NCI-H526 (cell line): ENCODE data around the gene ESPNL.

ENCODE experiments used
- DNase-seq, 2 experiments: peaks; one replicate each; lab custom pipeline; 2025; lab: John Stamatoyannopoulos, UW

ESPNL gene

DNA sequence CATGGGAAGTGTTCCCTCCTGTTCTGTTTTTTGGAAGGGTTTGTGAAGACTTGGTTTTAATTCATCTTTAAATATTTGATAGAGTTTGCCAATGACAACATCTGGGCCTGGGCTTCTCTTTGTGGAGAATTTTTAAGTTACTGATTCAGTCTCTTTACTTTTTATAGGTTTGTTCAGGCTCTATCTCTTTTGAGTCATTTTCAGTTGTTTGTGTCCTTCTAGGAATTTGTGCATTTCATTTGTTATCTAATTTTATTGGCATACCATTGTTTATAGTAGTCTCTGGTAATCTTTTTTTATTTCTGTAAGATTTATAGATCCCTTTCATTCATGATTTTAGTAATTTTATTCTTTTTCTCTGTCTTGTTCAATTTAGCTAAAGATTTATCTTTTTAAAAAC lies 24.7 kb upstream of the ESPNL start:
- no peak for DNase-seq

DNA sequence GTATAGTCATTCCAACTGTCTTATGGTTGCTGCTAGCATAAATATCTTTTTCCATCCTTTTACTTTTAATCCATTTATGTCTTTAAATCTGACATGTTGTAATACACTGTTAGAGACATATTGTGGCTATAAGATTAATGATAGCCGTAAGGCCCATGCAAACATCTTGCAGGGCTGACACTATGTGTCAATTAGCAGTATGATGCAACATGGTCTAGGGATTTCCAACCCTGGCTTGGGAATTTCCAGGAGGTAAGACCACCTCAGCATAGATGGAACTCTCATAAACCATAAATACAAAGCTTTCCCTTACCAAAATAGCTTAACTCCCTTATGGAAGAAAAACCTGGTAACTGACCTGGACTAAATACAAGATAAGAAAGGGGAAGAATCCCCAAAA lies 22.8 kb upstream of the ESPNL start:
- DNase-seq: no peak

DNA sequence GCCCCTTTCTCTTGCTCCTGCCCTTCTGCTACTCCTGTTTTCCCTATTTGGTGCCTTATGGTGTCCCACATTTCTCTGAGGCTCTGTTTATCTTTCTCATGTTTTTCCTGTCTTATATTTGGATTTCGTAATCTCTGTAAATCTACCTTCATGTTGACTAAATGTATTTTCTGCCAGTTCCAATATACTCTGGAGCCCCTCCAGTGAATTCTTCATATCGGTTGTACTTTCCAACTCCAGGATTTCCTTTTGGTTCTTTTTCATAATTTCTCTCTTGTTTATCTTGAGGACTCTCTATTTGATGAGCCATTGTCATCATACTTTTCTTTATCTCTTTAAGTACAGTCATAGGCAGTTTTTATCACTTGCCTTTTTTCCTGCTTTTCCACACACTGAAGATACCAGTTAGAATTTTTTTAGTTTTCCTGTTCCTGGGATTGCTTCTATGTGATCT lies 20.2 kb upstream of the ESPNL start:
- DNase-seq: no peak

DNA sequence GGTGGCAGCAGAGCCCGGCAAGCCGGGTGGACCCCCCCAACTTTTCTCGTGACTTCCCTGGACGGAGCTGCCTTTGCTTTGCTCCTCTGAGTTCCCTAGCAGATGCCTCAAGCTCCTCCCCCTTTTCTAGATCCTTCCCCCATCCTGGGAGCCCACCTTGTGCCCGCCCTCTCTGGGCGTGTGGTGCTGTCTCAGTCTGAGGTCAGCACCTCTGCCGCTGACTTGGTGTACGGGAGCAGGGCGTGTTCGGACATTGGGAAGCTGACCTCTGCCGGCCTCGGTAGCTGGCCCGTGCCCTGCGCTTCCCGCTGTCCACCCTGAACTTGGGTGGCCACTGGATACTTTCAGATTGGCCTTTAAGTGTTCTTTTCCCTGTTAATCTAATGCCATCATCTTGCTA lies 19.6 kb upstream of the ESPNL start:
- no peak for DNase-seq

DNA sequence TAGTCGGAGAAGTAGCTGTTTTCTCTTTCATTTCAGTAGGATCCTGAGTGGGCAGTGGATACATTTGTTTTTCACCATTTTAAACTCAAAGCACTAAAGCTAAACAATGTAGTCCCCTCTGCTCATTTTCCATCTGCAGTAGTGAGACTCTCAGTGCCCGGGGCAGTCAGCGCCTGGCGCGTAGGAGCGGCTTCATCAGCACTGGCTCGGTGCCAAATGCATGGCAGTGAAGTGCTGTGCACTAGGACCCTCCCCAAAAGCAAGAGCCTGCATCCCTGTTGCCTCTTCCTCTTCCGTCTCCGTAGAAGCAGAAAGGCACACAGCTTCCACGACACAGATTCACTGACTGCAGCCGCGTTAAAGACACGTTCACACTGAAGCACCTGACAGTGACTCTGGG lies 19.0 kb upstream of the ESPNL start:
- DNase-seq: no peak

DNA sequence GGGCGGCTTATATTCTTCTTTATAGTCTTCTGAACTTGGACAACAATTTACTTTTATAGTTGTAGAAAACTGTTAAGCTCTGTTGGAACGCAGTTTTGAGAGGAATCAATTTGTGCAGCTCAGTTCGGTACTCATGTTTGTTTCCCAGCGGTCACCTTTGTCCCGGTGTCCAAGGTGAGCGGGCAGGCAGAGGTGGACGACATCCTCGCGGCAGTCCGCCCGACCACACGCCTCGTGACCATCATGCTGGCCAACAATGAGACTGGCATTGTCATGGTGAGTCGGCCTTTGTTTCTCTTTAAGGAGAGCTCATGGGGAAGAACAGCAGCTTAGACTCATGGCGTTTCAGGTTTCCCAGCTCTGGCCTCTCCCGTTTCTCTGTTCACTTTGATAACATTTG lies 18.6 kb upstream of the ESPNL start:
- DNase-seq: no peak

DNA sequence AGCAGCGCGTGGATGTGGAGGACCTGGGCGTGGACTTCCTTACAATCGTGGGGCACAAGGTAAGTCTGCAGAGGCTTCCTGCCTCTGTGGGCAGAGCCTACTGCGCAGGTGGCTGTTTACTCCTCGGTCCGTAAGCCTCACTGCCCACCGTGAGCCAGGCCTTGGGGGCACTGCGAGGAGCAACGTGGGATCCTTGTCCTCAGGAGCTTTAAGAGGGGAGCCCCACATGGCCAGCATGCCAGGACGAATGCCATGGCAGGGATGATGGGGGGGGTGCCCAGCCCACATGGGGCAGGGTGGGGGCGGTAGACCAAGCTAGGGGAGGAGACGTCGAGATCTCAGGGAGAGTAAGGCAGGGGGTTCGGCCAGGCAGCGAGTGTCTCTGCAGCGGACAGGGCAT lies 18.0 kb upstream of the ESPNL start:
- no peak for DNase-seq

DNA sequence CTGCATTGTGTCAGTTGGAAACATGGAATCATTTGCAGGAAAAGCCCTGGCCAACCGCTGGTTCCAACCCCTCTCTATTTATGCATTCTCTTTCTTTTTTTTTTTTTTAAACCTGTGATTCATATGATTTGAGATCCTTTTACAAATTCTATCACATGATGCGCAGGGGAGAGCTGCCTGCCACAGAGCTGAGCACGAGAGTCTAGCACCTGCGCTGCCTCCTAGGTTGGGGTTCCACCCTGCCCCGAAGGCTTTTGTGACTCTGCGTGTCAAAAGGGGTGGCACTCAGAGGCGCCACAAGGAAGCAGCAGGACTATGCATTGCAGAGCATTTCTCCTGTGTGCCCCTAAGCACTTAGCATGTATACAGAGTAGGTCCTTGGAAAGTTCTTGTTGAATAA lies 17.3 kb upstream of the ESPNL start:
- no peak for DNase-seq

DNA sequence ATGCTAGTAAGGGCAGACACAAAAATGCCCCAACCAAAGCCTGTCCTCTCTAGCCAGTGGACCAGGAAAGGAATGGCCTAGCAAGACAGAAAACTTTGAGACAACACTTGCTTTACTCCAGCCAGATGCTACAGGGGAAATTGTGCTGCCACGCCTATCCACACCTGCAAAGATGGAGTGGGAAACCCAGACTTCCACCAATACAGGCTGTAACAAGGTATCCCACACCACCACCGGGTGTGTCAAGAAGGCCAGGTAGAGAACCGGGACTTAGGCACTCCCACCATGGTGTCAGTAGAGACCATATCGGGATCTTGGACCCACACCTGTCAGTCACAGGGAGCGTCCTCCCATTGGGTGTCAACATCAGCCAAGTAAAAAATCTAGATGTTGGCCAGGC lies 16.2 kb upstream of the ESPNL start:
- DNase-seq: no peak

DNA sequence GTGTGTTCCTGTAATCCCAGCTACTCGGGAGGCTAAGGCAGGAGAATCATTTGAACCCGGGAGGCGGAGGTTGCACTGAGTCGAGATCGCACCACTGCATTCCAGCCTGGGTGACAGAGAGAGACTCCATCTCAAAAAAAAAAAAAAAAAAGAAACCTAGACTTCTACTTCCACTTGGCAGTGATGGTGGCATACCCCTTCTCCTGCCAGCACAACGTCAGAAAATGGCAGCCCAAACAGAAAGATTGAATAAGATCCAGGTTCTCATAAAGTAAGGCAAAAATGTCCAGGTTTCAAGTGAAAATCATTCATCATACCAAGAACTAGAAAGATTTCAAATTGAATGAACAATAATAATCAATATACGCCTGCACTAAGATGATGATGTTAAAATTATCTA lies 15.4 kb upstream of the ESPNL start:
- DNase-seq: no peak

DNA sequence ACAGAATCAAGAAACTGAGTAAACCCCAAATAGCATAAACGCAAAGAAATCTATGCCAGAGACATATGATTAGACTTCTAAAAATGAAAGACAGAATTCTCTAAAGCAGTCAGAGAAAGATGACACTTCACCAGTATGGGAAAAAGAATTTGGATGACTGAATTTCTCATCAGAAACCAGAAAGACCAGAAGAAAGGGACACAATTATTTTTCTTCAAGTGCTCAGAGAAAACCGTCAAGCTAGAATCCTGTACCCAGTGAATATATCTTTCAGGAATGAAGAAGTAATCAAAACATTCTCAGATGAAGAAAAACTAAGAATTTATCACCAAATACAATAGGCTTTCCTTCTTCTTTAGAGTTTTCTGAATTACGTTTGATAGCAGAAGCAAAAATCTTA lies 14.2 kb upstream of the ESPNL start:
- DNase-seq: no peak

DNA sequence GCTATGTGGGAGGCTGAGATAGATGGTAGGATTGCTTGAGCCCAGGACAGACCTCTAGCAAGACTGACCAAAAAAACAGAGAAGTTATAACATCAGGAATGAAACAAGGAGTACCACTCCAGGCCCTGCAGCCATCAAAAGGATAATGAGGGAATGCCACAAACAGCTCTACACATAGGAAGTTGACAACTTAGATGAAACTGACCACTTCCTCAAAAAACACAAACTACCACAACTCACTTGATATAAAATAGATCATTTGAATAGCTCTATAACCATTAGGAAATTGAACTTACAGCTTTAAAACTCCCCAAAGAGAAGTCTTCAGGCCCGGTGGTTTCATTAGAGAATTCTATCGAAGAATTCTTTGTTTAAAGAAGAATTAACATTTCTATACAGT lies 12.9 kb upstream of the ESPNL start:
- no peak for DNase-seq

DNA sequence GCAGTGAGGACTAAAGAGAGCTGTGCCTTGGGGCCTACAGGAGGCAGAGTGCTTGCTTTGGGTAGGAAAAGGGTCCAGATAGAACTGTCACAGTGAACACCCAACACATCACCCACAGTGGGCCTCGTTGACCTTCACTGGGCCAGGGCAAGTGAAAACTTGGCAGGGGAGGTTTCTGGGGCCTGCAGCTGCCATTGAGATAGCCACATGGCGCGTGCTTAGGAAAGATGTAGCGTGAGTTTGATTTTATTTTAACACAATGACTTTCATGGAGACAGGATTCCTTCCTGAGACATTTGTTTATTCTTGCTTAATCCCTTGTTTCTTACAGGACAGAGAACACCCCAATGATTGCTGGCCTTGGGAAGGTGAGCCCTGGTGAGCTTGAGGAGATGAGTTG lies 9.3 kb upstream of the ESPNL start:
- DNase-seq: no peak

DNA sequence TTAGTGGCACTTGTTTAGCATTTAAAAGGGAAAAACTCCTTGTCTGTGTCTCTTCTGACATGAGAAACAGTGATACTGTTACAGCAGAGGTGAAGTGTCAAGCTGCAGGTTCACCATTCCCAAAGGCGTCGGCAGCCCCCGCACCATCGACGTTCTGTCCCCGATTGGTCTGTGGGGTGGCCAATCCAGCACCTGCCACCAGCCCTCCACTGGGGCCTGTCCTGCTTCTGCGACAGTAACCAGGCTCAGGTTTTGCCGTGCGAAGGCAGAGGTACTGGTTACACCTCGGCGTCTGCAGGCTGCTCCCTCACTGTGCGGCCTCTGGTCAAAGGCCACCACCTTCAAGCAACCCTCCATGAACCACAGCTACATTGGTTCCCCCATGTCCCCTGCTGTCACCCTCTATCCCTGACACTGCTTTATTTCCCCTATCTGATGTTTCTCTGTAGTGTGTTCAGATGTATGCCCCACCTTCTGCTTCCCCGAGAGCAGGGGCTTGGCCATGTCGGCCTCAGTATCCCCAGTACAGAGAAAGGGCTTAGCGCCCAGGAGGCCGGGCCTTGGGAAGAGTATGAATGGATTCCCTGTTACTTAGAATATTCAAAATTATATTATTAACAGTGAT lies 8.6 kb upstream of the ESPNL start:
- DNase-seq: no peak

DNA sequence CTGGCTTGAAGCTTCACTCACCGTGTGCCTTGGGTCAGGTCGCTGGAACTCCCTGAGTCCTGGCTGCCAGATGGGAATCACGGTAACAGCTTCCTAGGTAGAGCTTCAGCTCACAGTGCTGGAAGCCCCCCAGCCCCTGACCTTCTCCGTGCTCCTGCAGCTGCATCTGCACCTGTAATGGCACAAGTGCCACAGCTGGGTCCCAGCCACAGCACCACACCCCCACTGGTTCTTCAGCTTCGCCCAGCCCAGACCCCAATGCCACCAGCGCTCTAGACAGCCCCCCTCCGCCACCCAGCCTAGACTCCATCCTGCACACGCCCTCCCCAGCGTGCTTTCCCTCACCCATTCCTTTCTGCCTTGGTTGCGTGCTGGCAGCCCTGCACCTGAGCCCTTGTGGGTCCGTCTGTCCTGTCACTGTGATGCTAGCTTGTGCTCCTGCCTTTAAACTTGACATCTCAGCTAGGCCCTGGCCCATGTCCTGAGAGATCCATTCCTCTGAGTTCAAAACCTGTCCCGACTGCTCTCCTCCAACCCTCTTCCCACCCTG lies 7.6 kb upstream of the ESPNL start:
- no peak for DNase-seq

DNA sequence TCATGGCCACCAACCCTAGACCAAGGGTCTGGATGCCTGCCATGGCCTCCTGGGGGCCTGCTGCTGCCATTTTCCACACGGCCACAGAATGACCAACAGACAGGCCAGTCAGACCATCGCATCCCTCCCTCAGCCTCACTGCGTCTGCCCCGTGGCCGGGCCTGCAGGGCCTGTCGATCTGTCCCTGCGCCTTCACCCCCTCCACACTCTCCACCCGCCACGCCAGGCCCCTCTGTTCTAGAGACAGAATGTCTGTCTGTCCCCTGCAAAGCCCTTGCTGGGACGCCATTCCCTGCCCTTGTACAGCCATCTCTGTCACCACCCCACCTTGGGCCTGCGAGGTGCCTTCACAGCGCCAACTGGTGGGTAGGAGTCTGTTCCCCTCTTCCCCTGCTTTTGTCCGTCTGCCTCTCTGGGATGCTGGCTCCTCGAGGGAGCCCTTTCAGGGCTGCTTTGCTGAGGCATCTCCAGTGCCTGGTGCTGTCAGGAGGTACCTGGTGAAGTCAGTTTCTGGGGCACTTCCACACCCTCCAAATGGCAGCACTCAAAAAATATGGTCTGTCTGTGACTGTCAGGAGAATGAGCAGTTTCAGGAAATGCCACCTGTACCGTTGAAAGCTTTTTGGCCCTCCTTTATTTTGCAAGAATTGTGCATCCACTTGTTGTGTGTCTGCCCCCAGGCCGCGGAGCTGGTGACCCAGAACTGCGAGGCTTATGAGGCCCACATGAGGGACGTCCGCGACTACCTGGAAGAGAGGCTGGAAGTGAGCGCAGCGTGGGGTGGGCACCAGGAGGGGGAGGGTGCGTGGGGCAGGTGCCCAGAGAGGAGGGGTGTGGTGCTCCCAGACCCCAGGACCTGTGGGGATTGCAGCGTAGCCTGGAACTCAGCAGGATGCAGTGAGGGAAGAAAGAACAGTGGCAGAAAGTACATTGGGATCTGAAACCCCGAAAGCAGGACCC lies 6.7 kb upstream of the ESPNL start:
- no peak for DNase-seq

DNA sequence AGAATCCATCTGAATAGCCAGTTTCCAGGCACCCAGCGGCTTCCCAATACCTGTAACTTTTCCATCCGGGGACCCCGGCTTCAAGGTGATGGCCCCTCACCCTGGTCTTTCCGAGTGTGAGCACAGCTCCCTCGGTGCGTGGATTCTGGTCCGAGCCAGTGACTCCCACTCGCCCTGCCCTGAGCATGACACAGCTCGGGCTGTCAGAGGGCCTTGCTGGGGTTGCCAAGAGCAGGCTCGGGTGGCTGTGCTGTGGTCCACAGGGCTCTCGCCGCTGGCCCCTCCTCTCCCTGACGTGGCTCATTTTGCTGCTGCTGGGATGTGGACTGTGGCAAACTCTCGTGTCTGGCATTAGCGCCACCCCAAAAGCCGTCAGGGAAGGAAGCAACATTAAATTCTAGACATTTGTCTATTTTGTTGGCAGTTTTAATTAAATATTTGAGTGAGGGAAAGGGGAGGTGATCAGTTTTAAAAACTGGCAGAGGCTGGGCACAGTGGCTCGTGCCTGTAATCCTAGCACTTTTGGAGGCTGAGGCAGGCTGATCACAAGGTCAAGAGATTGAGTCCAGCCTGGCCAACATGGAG lies 5.6 kb upstream of the ESPNL start:
- no peak for DNase-seq

DNA sequence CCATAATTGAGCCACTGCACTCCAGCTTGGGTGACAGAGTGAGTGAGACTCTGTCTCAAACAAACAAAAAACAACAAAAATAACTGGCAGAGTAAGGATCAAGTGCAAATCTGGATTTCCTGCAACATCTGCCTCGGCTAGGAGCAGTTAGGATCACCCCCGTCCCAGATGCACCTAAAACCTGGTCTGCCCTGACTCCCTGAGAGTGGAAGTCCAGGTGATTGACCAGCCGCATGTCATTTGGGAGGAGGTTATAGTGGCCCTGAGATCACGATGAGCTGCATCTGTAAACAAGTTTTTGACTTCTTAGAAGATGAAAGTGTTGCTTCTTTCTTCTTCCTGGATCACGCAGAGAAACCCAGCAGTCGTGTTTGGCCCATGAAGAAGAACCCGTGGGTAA lies 5.0 kb upstream of the ESPNL start:
- no peak for DNase-seq

DNA sequence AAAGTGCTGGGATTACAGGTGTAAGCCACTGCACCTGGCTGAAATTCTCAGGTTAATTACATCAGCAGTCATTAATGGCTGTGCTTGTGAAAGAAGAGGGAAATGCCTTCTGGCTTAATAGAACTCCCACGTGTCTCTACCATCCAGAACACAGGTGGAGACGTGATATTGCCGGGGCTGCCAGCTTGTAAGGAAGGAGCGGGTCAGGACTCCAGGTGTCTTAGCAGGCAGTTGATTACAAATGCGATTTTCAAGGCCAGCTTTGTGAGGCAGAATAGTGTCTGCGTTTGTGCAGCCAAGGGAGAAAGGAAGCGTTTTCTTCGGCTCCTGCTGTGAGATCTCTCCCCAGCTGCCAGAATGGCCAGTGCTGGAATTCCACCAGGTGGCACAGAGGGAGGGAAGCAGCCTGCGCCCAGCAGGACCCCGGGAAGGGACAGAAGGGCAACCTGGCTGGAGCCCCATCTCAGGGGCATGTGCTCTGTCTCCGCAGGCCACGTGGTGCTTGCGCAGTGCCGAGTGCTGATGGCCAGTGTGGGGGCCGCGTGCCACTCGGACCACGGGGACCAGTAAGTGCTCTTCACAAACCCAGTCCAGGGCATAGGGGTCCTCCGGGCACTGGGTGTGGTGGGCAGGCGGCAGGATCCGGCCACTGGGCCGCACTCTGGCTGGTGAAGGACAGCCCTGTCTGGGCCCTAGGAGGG lies 3.7 kb upstream of the ESPNL start:
- DNase-seq: peak; percentile 16 to 38

DNA sequence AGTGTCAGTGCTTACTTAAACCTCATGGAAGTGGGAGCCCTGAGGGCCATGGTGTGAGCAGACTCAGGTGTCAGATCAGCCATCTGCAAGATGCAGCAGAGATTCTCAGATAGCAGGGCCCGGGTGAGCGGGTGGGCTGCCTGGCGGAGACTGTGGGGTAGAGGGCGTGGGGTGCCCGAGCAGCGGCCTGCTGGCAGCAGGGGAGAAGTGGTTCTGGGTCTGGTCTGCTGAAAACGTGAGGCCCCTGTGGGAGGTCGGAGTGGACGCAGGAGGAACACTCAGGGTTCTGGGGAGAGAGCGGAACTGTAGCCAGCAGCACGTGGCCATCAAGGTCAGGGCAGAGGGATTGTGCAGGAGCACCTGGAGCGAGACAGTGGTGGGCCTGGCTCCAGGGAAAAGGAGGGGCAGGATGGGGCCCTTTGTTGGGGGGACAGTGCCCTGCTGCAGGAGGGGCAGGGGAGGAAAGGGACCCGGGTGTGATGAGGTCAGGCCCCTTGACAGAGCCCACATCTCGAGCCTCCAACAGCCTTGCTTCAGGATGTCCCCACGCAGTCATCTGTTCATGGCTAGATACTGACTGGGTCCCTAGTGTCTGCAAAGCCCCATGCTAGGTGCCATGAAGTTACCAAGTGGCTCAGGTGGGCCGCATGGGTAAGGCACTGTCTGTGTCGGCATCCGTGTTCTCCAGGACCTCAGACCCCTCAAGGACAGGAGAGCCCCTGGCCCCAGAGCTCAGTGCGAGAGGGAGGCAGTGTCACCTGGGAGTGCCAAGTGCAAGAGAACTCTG lies 2.7 kb upstream of the ESPNL start:
- DNase-seq: no peak
